Neural cell (in vitro differentiated cells): ENCODE data around the gene OR51S1. TPM values are rescaled to one million over a fixed set of nuclear protein-coding genes. Genes with fewer than 3 reads are reported as not detected.

Source experiments
- H2AFZ ChIP-seq: fragments of 200-600, 300-800 bp; sonication (generic), shearing (Covaris generic); 2 replicates; pipeline ENCODE4 v1.6.0; 2014; ENCODE audit warnings: low read depth, mild to moderate bottlenecking, antibody characterized with exemption, low read length, moderate library complexity
- H3F3A ChIP-seq: fragments of 200-600 bp; shearing (Covaris generic); 2 replicates; pipeline ENCODE4 v1.6.1; 2016; ENCODE audit warnings: mild to moderate bottlenecking, moderate library complexity, mixed read lengths, antibody characterized with exemption, low read length; ENCODE audit not compliant: insufficient read depth, poor library complexity, severe bottlenecking
- H3K27ac ChIP-seq: fragments of 200-600, 300-800 bp; sonication (generic), shearing (Covaris generic); 2 replicates; pipeline ENCODE4 v1.5.1; 2014; ENCODE audit warnings: mild to moderate bottlenecking, low read length, moderate library complexity
- H3K27me3 ChIP-seq: fragments of 300-800, 200-600 bp; sonication (generic), shearing (Covaris generic); 2 replicates; pipeline ENCODE4 v1.6.0; 2014; ENCODE audit warnings: mild to moderate bottlenecking, low read depth, low read length, moderate library complexity; ENCODE audit not compliant: insufficient read depth
- H3K36me3 ChIP-seq: fragments of 300-800, 200-600 bp; sonication (generic), shearing (Covaris generic); 2 replicates; pipeline ENCODE4 v1.5.1; 2014; ENCODE audit warnings: mild to moderate bottlenecking, antibody characterized with exemption, low read length, moderate library complexity; ENCODE audit not compliant: insufficient read depth
- H3K4me2 ChIP-seq: fragments of 300-800, 200-600 bp; sonication (generic), shearing (Covaris generic); 2 replicates; pipeline ENCODE4 v1.6.0; 2014; ENCODE audit warnings: mild to moderate bottlenecking, low read length
- H3K4me3 ChIP-seq: fragments of 300-800, 200-600 bp; sonication (generic), shearing (Covaris generic); 2 replicates; pipeline ENCODE4 v1.5.1; 2014; ENCODE audit warnings: mild to moderate bottlenecking, low read length, moderate library complexity
- H3K79me2 ChIP-seq: fragments of 200-600 bp; shearing (Covaris generic); replicated peaks from 2 replicates; pipeline ENCODE4 v1.6.0; 2014; ENCODE audit warnings: mild to moderate bottlenecking, low read length, moderate library complexity; ENCODE audit not compliant: insufficient read depth
- H3K9ac ChIP-seq: fragments of 300-800, 200-600 bp; sonication (generic), shearing (Covaris generic); 2 replicates; pipeline ENCODE4 v1.6.1; 2016; ENCODE audit warnings: mild to moderate bottlenecking, low read length, mixed read lengths
- H3K9me2 ChIP-seq: fragments of 200-600 bp; shearing (Covaris generic); 2 replicates; pipeline ENCODE4 v1.6.1; 2016; ENCODE audit warnings: mild to moderate bottlenecking, low read length, mixed read lengths; ENCODE audit not compliant: insufficient read depth
- H3K9me3 ChIP-seq: fragments of 200-600, 300-800 bp; sonication (generic), shearing (Covaris generic); 2 replicates; pipeline ENCODE4 v1.6.1; 2016; ENCODE audit warnings: mild to moderate bottlenecking, mixed run types, low read length, moderate library complexity, mixed read lengths
- H4K20me1 ChIP-seq: fragments of 200-600 bp; shearing (Covaris generic); 2 replicates; pipeline ENCODE4 v1.6.1; 2016; ENCODE audit warnings: mild to moderate bottlenecking, mixed run types; ENCODE audit not compliant: insufficient read depth
- CTCF ChIP-seq: fragments of 450-650 bp; IDR thresholded peaks from 2 replicates; pipeline ENCODE4 v1.5.1; 2014; ENCODE audit warnings: antibody characterized with exemption, mild to moderate bottlenecking, moderate library complexity; ENCODE audit not compliant: poor library complexity, severe bottlenecking
- EP300 ChIP-seq: fragments of 450-650 bp; conservative IDR thresholded peaks from 2 replicates; pipeline ENCODE4 v1.6.1; 2014; ENCODE audit warnings: antibody characterized with exemption, mild to moderate bottlenecking, moderate library complexity; ENCODE audit not compliant: poor library complexity, severe bottlenecking
- EZH2 ChIP-seq: fragments of 200-600, 300-800 bp; shearing (Covaris generic), sonication (generic); IDR thresholded peaks from 2 replicates; pipeline ENCODE4 v1.6.1; 2014; ENCODE audit warnings: antibody characterized with exemption, low read length, borderline replicate concordance, mild to moderate bottlenecking; ENCODE audit not compliant: insufficient read depth, poor library complexity, severe bottlenecking
- MXI1 ChIP-seq: fragments of 450-650 bp; conservative IDR thresholded peaks from 2 replicates; pipeline ENCODE4 v1.6.1; 2014; ENCODE audit warnings: antibody characterized with exemption, mild to moderate bottlenecking; ENCODE audit not compliant: poor library complexity, severe bottlenecking
- POLR2AphosphoS5 ChIP-seq: IDR thresholded peaks from 2 replicates; pipeline ENCODE4 v1.6.1; 2012
- RAD21 ChIP-seq: fragments of 450-650 bp; conservative IDR thresholded peaks from 2 replicates; pipeline ENCODE4 v1.6.1; 2014; ENCODE audit warnings: antibody characterized with exemption, mild to moderate bottlenecking, moderate library complexity
- REST ChIP-seq: IDR thresholded peaks from 2 replicates; pipeline ENCODE4 v1.6.1; 2012; ENCODE audit warnings: borderline replicate concordance
- SMC3 ChIP-seq: fragments of 450-650 bp; conservative IDR thresholded peaks from 2 replicates; pipeline ENCODE4 v1.6.1; 2014; ENCODE audit warnings: antibody characterized with exemption, mild to moderate bottlenecking, moderate library complexity; ENCODE audit not compliant: poor library complexity
- TAF1 ChIP-seq: IDR thresholded peaks from 2 replicates; pipeline ENCODE4 v1.6.1; 2012; ENCODE audit warnings: low read depth
- polyA plus RNA-seq: library from polyadenylated mRNA; depleted of rRNA; stranded (reverse); fragments of >200 nt; gene quantifications from 2 replicates; pipeline ENCODE4 v1.2.3, GENCODE V29; 2014

Gene OR51S1
- polyA plus RNA-seq, 1 donor from 2014 or later: not detected

GRCh38 chr11:4830346-4830745 is 18.7 kb downstream of the OR51S1 start:
- Histone ChIP-seq H3K79me2 (no peaks in the 10 kb centered on the region), H4K20me1 (no peaks in the 10 kb centered on the region), H3K27me3 (no peaks in the 10 kb centered on the region), H3K9me2 (no peaks in the 10 kb centered on the region), H3K27ac (no peak overlapping the region), H3K4me2 (no peak overlapping the region), H3K36me3 (no peaks in the 10 kb centered on the region), H3K9me3 (no peaks in the 10 kb centered on the region), H3K4me3 (no peak overlapping the region), H3K9ac (no peak overlapping the region), H2AFZ (no peak overlapping the region), H3F3A (no peaks in the 10 kb centered on the region)
- TF ChIP-seq REST (no peak), POLR2AphosphoS5 (no peak), CTCF (no peak), MXI1 (no peak), SMC3 (no peak), EP300 (no peak), EZH2 (no peak), TAF1 (no peak), RAD21 (no peak)

GRCh38 chr11:4826425-4826824 is 22.6 kb downstream of the OR51S1 start:
- Histone ChIP-seq H3K27ac (no peak overlapping the region), H4K20me1 (no peaks in the 10 kb centered on the region), H3K79me2 (no peaks in the 10 kb centered on the region), H3K9me3 (no peaks in the 10 kb centered on the region), H2AFZ (no peak overlapping the region), H3F3A (no peaks in the 10 kb centered on the region), H3K4me2 (no peak overlapping the region), H3K36me3 (no peaks in the 10 kb centered on the region), H3K4me3 (no peak overlapping the region), H3K9me2 (no peaks in the 10 kb centered on the region), H3K27me3 (no peaks in the 10 kb centered on the region), H3K9ac (no peak overlapping the region)
- no peak for TF ChIP-seq EP300
- peak; percentile 47 for TF ChIP-seq CTCF
- TF ChIP-seq MXI1: no peak
- no peak for TF ChIP-seq SMC3
- peak; percentile 43 for TF ChIP-seq RAD21
- no peak for TF ChIP-seq POLR2AphosphoS5
- no peak for TF ChIP-seq REST
- TF ChIP-seq EZH2: no peak
- TF ChIP-seq TAF1: no peak
